Gastrocnemius medialis (tissue), 4 donors: ENCODE measurements around the gene MT1G. TPM values are rescaled to one million over a fixed set of nuclear protein-coding genes. Genes with fewer than 3 reads are reported as not detected.

Source experiments
- ATAC-seq, 2 donors: fragments of 150-250 bp; one replicate each; pipeline ENCODE4 v1.9.1; 2016
- DNase-seq, 2 donors: peaks; one replicate each; pipeline ENCODE4 v3.0.0-alpha.2; 2019
- H3K27ac ChIP-seq, 4 donors: fragments of 200-600 bp; sonication (generic); 1 replicate in 1 of 4; 2 replicates in 3 of 4; pipeline ENCODE4 v1.5.1; 2016 to 2018; ENCODE audit warnings: mild to moderate bottlenecking in 2 of 4, moderate library complexity in 1 of 4
- H3K27me3 ChIP-seq, 3 donors: fragments of 200-600 bp; sonication (generic) in 2 of 3; 1 replicate in 1 of 3; 2 replicates in 2 of 3; pipeline versions ENCODE4 v1.5.1 to v1.6.0; 2016 to 2019; ENCODE audit warnings: mild to moderate bottlenecking in 1 of 3, moderate library complexity in 1 of 3
- H3K36me3 ChIP-seq, 2 donors: fragments of 200-600 bp; sonication (generic) in 1 of 2; one replicate each; pipeline ENCODE4 v1.5.1; 2017 to 2018
- H3K4me1 ChIP-seq, 2 donors: fragments of 200-600 bp; sonication (generic) in 1 of 2; one replicate each; pipeline ENCODE4 v1.5.1; 2016 to 2017; ENCODE audit warnings: mild to moderate bottlenecking in 2 of 2
- H3K4me3 ChIP-seq, 4 donors: fragments of 200-600 bp; sonication (generic) in 3 of 4; 1 replicate in 1 of 4; 2 replicates in 3 of 4; pipeline ENCODE4 v1.5.1; 2016 to 2019; ENCODE audit warnings: mild to moderate bottlenecking in 2 of 4
- H3K9me3 ChIP-seq, 3 donors: fragments of 200-600 bp; sonication (generic) in 2 of 3; 1 replicate in 1 of 3; 2 replicates in 2 of 3; pipeline ENCODE4 v1.5.1; 2016 to 2019
- POLR2A ChIP-seq, 2 donors: fragments of 450-650 bp; IDR thresholded peaks; one replicate each; pipeline ENCODE4 v1.6.1; 2017; ENCODE audit warnings: antibody characterized with exemption in 2 of 2, mild to moderate bottlenecking in 2 of 2, moderate library complexity in 2 of 2
- in situ Hi-C, 4 donors: fragments of 200-750 bp; cut with MboI; loops; one replicate each; pipeline versions ENCODE4 v1.15.0 to v1.8.0; 2017; ENCODE audit warnings: low sequenced_read_pairs in 4 of 4
- intact Hi-C: fragments of 100-400 bp; cut with DNase I; formaldehyde crosslinking; loops from one replicate; pipeline ENCODE4 v1.15.1; 2023; ENCODE audit warnings: low total_unique reads
- total RNA-seq, 4 donors: library from RNA; depleted of rRNA; stranded (reverse); fragments of >200 nt; gene quantifications; one replicate each; pipeline versions ENCODE4 v1.1.0 to v1.2.3, GENCODE V29; 2016
- TF ChIP-seq, protein P1 (sequence below), 5 experiments: fragments of 450-650 bp in 3 of 5; fragments of 200-600 bp in 2 of 5; sonication (generic) in 2 of 5; IDR thresholded peaks in 4 of 5; conservative IDR thresholded peaks in 1 of 5; 1 replicate in 4 of 5; 2 replicates in 1 of 5; pipeline ENCODE4 v1.5.1; 2016 to 2019; ENCODE audit warnings: antibody characterized with exemption in 5 of 5, mild to moderate bottlenecking in 3 of 5, moderate library complexity in 3 of 5

MT1G gene
- total RNA-seq, 4 donors from 2014 or later = 3.5 to 4.6 TPM; not detected in 2

GRCh38 chr16:56688762-56689161 is 20.9 kb upstream of the MT1G start:
- H3K4me3 ChIP-seq = no peak overlapping the region
- H3K9me3 ChIP-seq = no peaks in the 10 kb centered on the region
- ATAC-seq (no peak), DNase-seq (no peak)
- H3K27me3 ChIP-seq = no peaks in the 10 kb centered on the region
- in situ Hi-C loops = loop anchor here in 1 of 4 donors (25.0 kb wide), 1 partner anchor 276 kb away; no protein-coding TSS in a partner anchor
- H3K36me3 ChIP-seq = no peaks in the 10 kb centered on the region
- peak overlapping the region in 1 of 4 donors; percentile 5 for H3K27ac ChIP-seq
- intact Hi-C loops = no loop called here
- peaks cover 19 to 20% of the 10 kb centered on the region in 2 donors for H3K4me1 ChIP-seq
- TF ChIP-seq, protein P1, sequence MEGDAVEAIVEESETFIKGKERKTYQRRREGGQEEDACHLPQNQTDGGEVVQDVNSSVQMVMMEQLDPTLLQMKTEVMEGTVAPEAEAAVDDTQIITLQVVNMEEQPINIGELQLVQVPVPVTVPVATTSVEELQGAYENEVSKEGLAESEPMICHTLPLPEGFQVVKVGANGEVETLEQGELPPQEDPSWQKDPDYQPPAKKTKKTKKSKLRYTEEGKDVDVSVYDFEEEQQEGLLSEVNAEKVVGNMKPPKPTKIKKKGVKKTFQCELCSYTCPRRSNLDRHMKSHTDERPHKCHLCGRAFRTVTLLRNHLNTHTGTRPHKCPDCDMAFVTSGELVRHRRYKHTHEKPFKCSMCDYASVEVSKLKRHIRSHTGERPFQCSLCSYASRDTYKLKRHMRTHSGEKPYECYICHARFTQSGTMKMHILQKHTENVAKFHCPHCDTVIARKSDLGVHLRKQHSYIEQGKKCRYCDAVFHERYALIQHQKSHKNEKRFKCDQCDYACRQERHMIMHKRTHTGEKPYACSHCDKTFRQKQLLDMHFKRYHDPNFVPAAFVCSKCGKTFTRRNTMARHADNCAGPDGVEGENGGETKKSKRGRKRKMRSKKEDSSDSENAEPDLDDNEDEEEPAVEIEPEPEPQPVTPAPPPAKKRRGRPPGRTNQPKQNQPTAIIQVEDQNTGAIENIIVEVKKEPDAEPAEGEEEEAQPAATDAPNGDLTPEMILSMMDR (IDR thresholded peaks at IDR 0.05 in 4 of 5, conservative IDR thresholded peaks at IDR 0.05 in 1 of 5) = peak in 1 of 5 experiments; percentile 27
- TF ChIP-seq POLR2A (IDR thresholded peaks at IDR 0.05) = no peak

DNA sequence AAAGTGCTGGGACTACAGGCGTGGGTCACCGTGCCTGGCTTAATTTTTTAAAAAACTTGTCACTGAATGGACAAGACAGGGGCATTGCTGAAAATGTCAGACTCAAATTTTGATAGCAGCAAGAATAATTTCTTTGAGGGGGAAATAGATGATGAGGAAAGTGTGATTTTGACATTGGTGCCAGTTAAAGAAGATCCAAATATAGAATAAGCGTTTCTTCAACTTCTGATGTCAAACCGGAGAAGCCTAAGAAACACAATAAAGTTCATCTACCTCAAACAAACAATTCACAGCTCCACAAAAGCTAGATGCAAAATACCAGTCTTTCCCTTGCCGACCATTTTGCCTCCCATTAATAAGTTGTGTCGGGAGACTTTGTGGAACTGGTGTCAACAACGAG is 18.9 kb upstream of the MT1G start:
- Histone ChIP-seq H3K27ac (peak overlapping the region; percentile 50 to 94 (median 91)), H3K9me3 (no peaks in the 10 kb centered on the region), H3K36me3 (no peaks in the 10 kb centered on the region), H3K4me3 (no peak overlapping the region), H3K4me1 (peaks cover 16 to 20% of the 10 kb centered on the region in 2 donors), H3K27me3 (no peaks in the 10 kb centered on the region)
- TF ChIP-seq POLR2A (IDR thresholded peaks at IDR 0.05) = no peak
- TF ChIP-seq, protein P1 (IDR thresholded peaks at IDR 0.05 in 4 of 5, conservative IDR thresholded peaks at IDR 0.05 in 1 of 5) = no peak
- DNase-seq = no peak
- in situ Hi-C loops (loop anchor here in 1 of 4 donors (25.0 kb wide), 1 partner anchor 274 kb away; no protein-coding TSS in a partner anchor), intact Hi-C loops (no loop called here)
- ATAC-seq = no peak

DNA sequence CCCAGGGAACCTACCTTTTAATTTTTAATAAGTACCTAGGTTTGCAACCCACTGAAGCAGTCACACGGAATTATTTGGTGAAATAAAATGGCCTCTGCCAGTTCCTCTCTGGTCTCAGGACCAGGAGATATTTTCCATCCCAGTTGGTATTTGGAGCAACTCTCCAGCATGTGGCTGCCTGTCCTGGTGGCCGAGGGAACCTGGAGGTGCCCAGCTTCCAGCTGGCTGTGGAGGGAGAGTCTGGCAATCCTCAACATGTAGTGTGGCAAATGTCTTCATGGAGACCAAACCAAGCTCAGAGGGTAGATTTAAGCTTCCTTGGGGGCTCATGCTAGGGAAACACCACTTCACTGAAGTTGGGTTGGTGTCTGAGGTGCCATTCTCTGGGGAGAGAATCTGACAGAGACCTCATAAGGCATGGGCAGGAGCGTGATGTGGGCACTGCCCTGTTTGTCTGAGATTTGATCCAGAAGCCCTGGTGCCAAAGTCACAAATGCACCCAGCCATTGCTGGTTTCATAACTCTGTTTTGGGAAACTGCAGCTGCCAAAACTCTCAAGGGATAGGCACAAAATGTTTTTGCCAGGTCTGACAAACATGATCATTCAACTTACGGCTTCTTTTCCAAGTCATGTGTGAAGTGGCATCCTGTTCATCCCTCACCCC is 17.2 kb upstream of the MT1G start:
- Histone ChIP-seq H3K27ac (peak overlapping the region; percentile 89 to 94 (median 91)), H3K4me1 (peaks cover 33 to 37% of the 10 kb centered on the region in 2 donors), H3K4me3 (peak overlapping the region; percentile 66 to 83 (median 78)), H3K9me3 (no peaks in the 10 kb centered on the region), H3K36me3 (no peaks in the 10 kb centered on the region), H3K27me3 (no peaks in the 10 kb centered on the region)
- intact Hi-C loops = loop anchor here (5.0 kb wide), 3 partner anchors 247 to 377 kb away; partner anchors contain the start of gene HERPUD1
- in situ Hi-C loops = loop anchor here in 3 of 4 donors (5.0 to 25.0 kb wide), 2 partner anchors 78 to 273 kb away; partner anchors contain the start of gene MT2A (in 2 of the 3)
- ATAC-seq (peak; percentile 51 to 56), DNase-seq (peak; percentile 84 to 91)
- peak in 1 of 2 donors; percentile 26 for TF ChIP-seq POLR2A (IDR thresholded peaks at IDR 0.05)
- TF ChIP-seq, protein P1 (IDR thresholded peaks at IDR 0.05 in 4 of 5, conservative IDR thresholded peaks at IDR 0.05 in 1 of 5) = peak in 1 of 5 experiments; percentile 14

DNA sequence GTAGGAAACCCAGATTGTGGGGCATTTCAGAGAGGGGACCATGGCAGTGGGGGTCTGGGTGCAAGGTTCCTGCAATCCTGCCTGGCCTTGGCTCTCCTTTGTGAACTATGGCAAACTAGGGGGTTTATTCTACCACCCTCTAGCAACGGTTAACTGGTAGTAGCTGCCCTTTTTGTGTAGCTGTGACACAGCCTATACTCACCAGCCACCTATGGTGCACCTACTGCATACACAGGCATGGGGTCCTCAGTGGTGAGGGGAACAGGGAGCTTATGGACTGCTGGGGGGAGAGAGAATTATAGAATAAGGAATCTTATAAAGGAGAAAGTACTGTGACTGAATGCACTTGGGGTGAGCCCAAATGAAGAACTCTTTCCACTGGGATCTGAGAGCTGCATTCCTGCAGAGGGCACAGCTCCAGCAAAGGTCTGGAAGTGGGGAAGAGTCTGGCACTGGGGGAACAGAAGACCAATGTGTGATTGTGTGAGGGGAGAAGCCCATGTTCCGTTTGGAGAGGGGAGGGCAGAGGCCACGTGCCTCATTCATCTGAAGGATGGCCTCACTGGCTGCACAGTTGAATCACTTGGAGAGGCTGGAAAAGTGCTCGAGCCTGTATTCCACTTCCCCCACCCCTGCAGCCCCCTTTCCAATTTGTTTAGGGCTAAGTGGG is 16.5 kb upstream of the MT1G start:
- peak; percentile 48 to 87 for DNase-seq
- TF ChIP-seq POLR2A (IDR thresholded peaks at IDR 0.05) = peak in 1 of 2 donors; percentile 55
- TF ChIP-seq, protein P1 (IDR thresholded peaks at IDR 0.05 in 4 of 5, conservative IDR thresholded peaks at IDR 0.05 in 1 of 5) = no peak
- Histone ChIP-seq H3K4me3 (peak overlapping the region; percentile 66 to 83 (median 78)), H3K4me1 (peaks cover 37 to 41% of the 10 kb centered on the region in 2 donors), H3K27me3 (no peaks in the 10 kb centered on the region), H3K36me3 (no peaks in the 10 kb centered on the region), H3K27ac (peak overlapping the region; percentile 89 to 94 (median 91)), H3K9me3 (no peaks in the 10 kb centered on the region)
- intact Hi-C loops = loop anchor here (5.0 kb wide), 3 partner anchors 248 to 378 kb away; partner anchors contain the start of gene HERPUD1
- in situ Hi-C loops = loop anchor here in 3 of 4 donors (5.0 to 25.0 kb wide), 2 partner anchors 77 to 272 kb away; partner anchors contain the start of gene MT2A (in 2 of the 3)
- peak; percentile 1 to 18 for ATAC-seq
